Measurements from ENCODE around the gene ZC3H8.

DNA sequence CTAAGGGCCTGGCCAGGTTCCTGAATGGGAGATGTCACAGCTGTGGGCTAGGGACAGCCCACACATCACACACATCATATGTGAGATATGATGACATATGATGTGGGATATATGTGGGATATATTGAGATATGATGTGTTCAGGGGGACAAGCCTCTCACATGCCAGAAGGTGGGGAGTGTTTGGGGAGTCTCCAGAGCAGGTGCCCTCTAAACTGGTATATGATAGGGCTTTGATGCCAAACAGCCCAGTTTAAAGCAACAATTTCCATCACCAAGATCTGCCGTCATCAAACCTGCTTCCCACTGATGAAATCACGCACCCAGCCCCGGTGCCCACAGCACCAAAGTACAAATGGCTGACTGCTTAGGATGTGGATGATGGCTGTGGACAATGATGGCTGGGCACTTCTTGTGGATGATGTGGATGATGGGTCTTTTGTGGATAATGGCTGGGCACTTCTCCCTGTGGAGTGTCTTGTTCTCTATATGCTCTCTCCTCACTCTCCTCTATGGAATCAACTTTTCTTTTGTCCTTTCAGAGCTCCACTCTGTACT, 65.8 kb downstream of the ZC3H8 start:
- TF ChIP-seq, protein P1, sequence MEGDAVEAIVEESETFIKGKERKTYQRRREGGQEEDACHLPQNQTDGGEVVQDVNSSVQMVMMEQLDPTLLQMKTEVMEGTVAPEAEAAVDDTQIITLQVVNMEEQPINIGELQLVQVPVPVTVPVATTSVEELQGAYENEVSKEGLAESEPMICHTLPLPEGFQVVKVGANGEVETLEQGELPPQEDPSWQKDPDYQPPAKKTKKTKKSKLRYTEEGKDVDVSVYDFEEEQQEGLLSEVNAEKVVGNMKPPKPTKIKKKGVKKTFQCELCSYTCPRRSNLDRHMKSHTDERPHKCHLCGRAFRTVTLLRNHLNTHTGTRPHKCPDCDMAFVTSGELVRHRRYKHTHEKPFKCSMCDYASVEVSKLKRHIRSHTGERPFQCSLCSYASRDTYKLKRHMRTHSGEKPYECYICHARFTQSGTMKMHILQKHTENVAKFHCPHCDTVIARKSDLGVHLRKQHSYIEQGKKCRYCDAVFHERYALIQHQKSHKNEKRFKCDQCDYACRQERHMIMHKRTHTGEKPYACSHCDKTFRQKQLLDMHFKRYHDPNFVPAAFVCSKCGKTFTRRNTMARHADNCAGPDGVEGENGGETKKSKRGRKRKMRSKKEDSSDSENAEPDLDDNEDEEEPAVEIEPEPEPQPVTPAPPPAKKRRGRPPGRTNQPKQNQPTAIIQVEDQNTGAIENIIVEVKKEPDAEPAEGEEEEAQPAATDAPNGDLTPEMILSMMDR (IDR thresholded peaks at IDR 0.05), result no peak
- no peak for TF ChIP-seq POLR2AphosphoS5 (IDR thresholded peaks at IDR 0.05)

Measured in breast epithelium (tissue), 3 donors.